Lower leg skin (tissue), 3 donors: Measurements from ENCODE around the gene PTPRZ1.

Source experiments
- CTCF ChIP-seq, 3 donors: fragments of 450-650 bp; IDR thresholded peaks; one replicate each; pipeline ENCODE4 v1.5.1; 2016; ENCODE audit warnings: antibody characterized with exemption in 3 of 3, mild to moderate bottlenecking in 3 of 3, moderate library complexity in 2 of 3
- POLR2A ChIP-seq, 2 donors: fragments of 450-650 bp; IDR thresholded peaks; one replicate each; pipeline ENCODE4 v1.6.1; 2016 to 2017; ENCODE audit warnings: antibody characterized with exemption in 2 of 2, mild to moderate bottlenecking in 1 of 2, moderate library complexity in 1 of 2

GRCh38 chr7:122055073-122055472 is 182.1 kb downstream of the PTPRZ1 start:
- no peak for TF ChIP-seq CTCF (IDR thresholded peaks at IDR 0.05)
- TF ChIP-seq POLR2A (IDR thresholded peaks at IDR 0.05): no peak
